Left renal cortex interstitium (tissue), 4 donors: ENCODE results near the gene TCERG1L. TPM values are rescaled to one million over a fixed set of nuclear protein-coding genes. Genes with fewer than 3 reads are reported as not detected.

Experiments
- DNase-seq, 4 donors: peaks; one replicate each; pipeline ENCODE4 v3.0.0-alpha.2; 2013; ENCODE audit warnings: low read depth in 4 of 4, low spot score in 2 of 4, missing footprints in 1 of 4
- polyA plus RNA-seq, 4 donors: library from polyadenylated mRNA; unstranded; fragments of 120-200 nt; gene quantifications; one replicate each; pipeline ENCODE4 v1.2.1, GENCODE V29; 2013; ENCODE audit not compliant: insufficient read length in 4 of 4

TCERG1L gene
- polyA plus RNA-seq, 4 donors, result 1.3 to 2.4 (median 1.9) TPM

DNA sequence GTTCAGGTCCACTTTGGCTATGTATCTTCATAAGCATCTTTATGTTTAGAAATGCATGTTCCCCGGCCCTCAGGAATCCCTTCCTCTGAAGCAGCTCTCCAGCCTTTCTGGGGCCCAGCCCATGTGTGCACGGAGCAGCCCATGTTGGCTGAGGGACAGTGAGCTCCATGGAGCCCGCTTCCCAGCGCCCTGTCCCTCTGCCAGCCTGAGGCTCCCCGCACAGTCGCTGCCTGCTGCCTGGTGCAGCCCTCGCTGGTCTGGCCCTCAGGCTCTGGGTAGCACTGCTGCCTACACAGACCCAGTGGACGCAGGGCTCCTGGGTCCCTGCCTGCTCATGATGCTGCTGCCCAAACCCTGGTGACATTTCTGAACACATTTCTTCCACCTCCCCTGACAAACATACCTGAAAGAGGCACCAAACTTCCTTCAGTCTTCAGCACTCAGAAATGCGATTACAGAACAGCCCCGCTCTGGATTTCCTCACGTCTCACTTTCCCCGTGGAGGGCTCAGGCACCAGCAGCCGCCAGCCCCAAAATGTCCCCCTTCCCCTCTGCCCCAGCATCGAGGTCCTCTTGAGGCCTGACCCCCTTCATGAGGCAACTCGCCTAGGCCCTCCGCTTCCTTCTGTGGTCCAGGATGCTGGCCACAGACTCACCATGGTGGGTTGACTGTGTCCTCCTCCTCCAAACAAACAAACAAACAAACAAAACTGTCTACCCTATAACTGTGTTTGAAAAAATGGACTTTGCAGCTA is 5.0 kb upstream of the TCERG1L start:
- DNase-seq, result no peak

DNA sequence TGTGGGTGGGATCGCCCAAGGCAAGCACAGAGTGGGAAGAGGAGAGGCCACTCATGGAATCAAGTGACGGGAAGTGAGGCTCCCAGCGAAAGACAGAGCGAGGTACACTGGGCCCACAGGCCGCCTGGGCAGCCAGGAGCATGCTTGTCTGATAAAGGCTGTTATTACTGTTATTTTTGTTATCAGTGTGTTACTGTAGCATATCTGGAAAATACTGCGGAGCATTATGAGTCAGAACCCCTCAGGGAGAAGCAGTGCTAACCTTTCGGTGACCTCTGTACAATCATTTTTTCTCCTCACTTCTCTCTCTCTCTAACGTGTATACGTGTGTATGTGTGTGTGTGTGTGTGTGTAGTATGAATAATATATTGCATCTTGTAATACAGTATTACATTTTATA is 3.8 kb upstream of the TCERG1L start:
- DNase-seq, result no peak

DNA sequence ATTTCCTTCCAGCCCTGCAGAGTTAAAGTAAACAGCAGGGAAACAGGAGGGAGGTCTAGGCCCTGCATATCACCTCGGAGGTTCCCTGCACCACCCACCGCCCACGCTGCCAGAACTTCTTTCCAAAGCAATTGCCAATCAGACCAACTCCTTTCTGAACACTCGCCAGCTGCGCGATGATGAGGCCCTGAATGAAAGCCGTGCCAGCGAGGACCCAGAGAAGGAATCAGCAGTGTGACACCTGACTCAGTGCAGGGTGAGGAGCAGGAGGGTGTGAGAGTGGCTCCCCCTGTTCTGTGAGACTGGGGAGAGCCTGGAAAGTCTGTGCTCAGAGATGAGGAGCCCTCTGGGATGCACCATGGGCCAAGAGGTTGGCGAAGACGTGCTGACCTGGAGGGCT is 3.3 kb upstream of the TCERG1L start:
- DNase-seq, result no peak

DNA sequence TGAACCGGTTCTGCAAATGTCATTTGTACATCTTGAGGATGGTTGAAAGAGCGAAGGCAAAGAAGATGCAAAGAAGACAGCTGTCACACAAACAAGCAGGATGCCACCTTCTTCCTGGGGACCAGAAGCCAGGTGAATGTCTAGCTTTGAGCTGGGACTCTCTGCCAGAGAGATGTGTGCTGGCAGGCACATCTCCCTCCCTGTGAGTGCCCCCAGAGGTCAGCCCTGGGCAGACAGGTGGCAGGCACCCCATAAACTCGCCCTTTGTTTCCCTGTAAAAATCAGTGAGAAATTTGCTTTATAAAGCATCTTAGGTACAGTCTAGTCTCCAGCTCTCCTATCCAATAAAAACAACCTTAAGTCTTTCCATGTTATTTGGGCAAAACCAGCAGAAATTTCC is 2.6 kb upstream of the TCERG1L start:
- no peak for DNase-seq

DNA sequence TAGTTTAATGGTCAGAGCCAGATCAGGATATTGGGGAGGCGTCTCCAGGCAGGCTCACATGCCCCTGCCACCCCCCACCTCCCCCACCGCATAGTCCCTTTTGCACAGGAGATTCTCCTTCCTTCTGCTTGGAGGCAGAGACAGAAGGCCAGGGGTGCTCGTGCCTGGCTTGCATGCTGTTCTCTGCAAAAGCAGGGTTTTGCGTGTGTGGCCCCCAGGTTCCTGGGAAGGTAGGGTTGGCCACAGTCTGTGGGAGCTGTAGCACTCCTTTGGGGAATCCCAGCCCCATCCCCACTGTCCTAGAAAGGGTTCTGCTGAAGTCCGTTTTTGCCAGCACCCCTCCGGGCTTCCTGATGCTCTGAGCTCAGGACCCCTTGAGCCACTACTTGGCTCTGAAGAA is 1.9 kb upstream of the TCERG1L start:
- no peak for DNase-seq

DNA sequence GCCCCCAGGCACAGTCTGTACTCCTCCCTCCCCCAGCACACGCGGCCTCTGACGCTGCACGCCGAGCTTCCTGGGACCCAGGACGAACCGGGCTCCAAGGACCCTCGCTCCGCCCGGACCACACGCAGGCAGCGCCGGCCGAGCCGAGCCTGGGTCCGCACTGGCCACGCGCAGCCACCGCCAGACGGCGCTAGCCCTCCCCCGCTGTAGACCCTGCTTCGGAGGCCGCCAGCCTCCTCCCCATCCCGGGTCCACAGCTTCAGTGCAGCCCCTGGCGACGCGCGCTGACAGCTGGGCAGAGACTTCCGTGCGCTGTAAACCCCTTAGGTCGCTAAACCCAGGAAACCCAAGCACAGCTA is 936 bp upstream of the TCERG1L start:
- DNase-seq, result peak in 3 of 4 donors; percentile 19 to 54 (median 42)

DNA sequence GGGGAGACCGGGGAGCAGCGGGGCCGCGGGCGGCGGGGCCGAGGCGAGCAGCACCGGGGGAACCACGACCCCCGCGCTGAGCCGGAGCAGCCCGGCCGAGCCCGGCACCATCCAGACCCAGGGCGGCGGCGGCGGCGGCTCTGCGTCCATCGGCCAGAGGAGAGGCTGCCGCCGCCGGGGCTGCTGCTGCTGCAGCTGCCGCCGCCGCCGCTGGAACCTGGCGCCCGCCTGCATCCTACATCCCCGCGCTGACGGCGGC is 190 bp downstream of the TCERG1L start:
- DNase-seq, result no peak

DNA sequence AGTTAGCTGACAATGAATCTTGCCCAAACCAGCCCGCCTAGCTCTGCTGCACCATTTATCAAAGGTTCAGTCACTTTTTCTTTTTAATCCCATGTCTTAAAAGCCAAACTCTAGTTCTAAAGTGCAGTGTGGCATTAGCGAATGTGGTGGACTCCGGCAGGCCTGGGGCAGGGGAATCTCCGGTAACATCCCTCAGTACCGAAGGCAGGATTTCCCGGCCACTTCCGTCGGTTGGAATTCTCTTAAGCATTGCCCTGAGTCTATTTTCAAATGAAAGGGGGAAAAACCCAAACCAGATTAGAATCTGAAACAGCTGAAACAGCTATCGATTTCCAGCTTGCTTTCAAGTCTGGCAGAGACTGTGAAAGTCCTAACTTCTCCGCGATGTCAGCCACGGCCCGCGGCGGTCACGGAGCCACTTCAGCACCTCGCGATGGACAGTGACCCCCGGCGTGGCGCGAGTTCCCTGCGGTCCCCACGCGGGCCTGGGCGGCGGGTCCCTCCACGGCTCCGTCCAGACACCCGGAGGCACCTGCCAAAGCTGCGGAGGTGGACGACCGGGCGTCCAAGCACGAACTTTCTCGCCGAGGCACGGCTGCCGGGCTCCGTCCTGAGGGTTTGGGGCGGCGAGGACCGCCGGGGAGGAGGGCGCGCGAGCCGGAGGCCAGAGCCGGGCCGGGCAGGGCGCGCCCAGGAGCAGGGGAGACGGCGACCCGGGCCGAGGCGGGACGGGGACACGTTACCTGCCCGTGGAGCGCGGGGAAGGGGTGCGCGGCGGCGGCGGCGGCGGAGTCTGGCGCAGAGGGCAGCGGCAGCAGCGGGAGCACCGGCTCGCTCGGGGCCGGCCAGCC is 745 bp downstream of the TCERG1L start:
- peak in 1 of 4 donors; percentile 6 for DNase-seq

DNA sequence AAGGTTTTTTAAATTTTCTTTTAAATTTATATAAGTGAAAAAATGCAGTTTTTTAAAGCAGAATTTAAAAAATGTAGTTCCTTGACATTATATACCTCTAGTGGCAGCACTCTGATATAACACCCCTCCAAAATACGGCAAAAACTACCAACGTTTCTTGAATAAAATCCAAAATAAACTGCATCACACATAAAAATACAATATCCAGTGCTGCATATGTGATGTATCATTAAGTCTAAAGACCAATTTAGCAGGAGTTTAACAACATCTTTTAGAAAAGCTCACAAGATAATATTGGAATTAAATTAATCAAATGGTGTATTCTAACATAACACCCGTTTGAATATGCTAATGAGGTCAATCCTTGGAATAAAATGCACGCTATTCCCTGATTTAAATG is 1.4 kb downstream of the TCERG1L start:
- peak in 1 of 4 donors; percentile 7 for DNase-seq

DNA sequence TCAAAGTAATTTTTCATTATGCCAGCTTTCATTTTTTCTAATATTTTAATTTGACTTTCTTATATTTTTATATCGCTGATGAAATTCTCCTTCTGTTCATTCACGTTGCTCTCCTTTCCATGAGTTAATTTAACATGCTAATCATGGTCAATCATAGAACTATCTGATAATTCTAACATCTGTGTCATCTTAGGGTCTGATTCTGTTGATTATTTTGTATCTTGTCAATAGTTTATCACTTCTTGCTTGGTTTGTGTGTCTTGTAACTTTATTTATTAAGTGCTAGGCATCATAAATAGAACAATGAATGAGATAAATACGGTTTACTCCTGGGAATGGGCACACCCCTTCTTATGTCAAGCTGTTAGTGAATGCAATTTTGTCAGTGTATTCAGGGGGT is 11.0 kb downstream of the TCERG1L start:
- DNase-seq, result no peak

DNA sequence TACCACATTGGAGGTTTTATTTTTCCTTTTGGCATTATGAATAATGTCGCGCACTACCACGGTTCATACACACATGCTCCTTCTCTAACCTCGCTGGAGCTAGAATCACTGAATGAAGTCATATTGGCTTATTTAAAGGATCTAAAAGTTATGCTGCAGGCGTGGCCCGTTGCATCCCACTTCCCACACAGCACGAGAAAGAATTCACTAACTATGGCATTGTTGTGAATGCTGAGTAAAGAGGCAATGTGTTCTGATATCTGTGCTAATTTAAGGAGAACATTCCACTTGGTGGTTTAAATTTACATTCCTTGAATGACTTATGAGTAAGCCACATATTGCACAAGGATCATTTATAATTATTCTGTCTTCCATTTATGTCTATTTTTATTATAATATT is 20.7 kb downstream of the TCERG1L start:
- no peak for DNase-seq

DNA sequence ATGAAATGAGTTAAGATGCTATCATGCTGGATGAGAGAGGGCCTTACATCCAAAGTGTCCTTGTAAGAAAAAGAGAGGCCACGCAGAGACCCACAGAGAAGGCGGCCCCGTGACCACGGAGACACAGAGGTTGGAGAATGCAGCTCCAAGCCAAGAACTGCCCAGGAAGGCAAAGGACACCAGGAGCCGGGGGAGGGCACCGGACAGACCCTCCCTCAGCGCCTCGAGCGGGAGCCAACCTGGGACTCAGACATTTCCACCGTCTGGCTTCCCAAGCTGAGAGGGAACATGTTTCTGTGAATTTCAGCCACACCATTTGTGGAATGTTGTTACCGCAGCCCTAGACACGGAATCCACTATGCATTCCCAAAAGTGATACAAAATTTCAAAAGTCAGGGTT is 22.9 kb downstream of the TCERG1L start:
- DNase-seq, result no peak

DNA sequence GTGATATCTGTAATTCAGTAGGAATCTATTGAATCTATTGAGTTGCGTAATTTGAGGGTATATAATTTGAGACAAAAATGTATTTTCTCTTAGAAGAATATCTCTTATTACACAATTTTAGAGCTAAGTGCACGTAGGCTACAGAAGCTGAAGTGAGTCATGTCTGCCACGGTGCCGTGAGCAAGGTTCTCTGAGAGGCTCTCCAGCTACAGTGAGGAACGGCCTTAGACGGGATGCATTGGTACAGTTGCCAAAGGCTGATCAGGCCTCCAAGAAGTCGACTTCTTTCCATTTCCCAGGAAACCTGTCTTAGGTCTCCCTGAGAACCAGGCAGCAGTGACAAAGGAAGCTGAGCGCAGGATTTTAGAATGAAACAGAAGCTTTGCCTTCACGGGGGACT is 28.6 kb downstream of the TCERG1L start:
- DNase-seq, result no peak

DNA sequence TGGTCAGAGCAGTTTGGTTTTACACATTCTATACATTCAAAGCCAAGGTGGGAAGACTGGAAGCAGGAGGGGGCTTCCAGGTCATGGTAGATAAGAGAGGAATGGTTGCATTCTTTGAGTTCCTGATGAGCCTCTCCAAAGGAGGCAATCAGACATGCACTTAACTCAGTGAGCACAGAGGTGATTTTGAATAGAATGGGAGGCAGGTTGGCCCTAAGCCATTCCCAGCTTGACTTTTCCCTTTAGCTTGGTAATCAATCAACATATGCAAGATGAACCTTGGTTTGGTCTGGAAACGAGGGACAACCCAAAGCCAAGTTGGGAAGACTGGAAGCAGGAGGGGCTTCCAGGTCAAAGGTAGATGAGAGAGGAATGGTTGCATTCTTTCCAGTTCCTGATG is 31.4 kb downstream of the TCERG1L start:
- no peak for DNase-seq

DNA sequence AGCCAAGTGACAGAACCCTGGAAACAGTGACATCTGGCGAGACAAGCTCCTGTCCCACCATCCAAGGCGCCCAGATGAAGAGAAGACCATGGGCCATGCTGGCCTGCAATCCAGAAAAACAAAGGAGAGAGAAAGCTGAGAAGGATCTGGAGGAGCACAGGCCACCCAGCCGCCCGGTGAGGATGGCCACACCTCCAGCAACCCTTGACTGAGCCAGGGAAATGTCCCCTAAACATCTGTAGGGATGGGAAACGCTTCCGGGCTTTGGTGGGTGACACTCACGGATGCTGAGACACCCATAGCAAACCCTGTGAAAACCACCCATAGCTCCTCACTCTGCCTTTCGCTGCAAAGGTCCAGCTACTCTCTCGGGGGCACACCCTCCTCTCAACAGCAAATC is 32.0 kb downstream of the TCERG1L start:
- no peak for DNase-seq

DNA sequence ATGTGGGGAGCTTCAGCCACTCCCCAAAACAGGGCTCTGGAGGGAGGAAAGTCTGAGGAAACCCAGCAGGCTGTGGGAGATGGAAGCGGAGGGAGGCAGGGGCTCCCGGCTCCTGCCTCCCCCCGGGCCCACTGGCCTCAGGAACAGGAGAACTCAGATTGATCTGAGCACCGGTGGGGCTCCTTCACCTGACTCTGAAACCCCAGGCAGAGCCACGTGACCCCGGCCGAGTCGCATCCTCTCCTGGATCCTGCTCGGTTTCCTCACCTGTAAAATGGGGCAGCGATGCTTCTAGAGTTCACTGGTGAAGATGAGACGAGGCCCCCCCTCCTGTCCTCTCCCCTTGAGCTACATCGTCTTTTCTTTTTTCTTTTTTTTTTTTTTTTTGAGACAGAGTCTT is 33.6 kb downstream of the TCERG1L start:
- DNase-seq, result no peak

DNA sequence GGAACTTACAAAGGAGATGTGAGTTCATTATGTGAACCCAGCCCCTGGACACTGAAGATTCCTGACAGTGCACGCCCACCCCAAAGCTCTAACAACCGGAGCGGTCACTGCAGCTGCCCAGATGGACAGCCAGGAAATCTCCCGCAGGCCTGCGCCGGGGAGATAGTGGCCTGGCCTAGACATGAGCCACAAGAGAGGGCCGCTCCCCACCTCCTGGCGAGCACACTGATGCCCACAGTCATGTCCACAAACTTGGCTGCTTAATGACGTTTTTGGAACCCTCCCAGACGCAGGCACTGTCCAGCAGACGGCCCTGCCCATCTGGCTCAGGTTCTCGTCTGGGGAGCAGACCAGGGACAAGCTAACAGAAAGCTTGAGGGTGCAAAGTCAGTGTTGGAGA is 34.2 kb downstream of the TCERG1L start:
- no peak for DNase-seq

DNA sequence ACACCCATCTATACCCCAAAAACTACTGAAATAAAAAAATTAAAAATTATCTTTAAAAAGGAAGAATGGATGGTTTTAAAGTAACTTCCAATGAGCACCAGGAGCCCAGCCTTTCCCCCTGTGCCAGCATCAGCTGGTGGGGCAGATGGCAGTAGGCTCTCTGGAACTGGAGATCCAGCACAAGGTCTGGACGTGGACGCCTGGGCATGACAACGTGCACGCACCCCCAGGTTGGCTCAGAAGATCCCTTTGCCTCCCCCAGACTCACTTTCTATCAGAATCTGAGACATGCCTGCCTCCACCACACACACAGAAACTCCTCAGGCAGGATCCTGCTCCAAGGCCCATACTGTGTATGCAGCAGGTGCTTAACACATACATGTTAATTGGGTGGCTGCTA is 35.8 kb downstream of the TCERG1L start:
- DNase-seq, result no peak

DNA sequence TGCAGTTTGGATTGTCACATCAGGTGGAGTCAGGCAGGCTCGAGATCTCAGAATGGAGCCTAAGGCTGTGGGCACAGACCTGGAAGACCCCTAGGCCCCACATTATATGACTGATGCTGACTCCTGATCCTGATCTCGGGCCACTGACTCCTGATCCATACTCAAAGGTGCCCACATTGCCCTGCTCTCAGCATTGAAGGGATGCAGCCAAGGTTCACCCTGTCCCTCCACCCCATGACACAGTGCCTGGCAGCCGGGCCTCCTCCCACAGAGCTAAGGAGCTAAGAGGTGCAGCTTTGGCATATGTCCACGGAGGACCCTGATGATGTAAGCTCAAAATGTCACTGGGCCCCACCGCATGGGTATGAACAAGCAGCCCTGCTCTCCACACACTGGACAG is 36.6 kb downstream of the TCERG1L start:
- no peak for DNase-seq

DNA sequence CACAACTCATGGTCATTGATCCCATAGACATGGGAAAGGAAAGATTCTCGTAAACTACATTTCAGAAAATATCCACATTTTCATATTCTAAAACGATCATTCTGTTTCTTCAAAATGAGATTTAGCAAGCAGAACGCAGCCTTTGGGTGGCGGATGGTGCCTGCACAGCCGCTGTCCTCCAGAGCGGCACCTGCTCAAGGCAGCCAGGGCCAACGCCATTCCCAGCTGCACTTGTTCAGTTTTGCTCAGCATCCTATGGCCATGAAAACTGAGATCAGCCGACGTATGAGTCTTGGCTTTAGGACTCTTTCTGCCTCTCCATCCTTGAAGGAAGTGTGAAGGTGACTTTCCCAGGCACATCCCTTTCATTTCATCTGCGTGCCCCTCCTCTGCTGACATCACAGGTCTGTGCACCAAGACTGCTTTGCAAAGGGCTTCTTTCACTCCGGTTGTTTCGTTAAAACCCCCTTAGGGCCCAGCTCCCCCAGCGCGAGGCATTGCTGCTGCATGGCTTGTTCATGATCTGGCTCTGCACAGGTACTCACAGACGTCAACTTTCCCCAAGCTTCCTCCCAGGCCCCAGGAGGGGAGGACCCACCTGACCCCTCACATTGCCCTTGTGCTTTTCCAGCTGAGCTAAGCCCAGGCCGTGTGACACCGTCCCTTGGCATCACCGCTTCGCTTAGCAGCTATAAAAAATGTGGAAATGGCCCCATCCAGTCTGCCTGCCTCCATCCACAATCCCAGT is 37.2 kb downstream of the TCERG1L start:
- no peak for DNase-seq

DNA sequence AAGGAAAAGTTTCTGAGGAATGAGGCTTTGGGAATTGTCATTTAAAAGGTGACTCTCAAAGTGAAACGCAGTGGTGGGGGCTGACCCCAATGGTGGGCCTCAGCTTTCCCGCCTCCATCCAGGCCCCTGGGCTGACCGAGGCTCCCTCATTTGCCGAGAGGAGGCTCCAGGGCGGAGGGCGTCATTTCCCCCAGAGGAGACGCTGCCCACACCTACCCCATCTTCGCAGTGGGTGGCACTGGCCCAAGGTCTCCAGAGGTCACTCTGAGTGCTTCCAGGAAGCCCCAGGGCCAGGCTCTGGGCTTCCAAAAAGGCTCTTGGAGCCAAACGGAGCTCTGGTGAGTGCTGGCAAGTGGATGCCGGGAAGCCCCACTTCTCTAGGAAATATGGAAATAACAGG is 38.0 kb downstream of the TCERG1L start:
- no peak for DNase-seq
